Fibroblast of lung (primary cell): ENCODE results near the gene PCSK6. TPM values are rescaled to one million over a fixed set of nuclear protein-coding genes. Genes with fewer than 3 reads are reported as not detected.

Experiments used
- DNase-seq, 2 donors: peaks; one replicate each; pipeline versions ENCODE4 v3.0.0 to v3.0.0-alpha.2; 2010; ENCODE audit warnings: low read depth in 2 of 2
- H2AFZ ChIP-seq: 2 replicates; pipeline ENCODE4 v1.5.1; 2012; ENCODE audit warnings: low read length, control low read depth, inconsistent platforms
- H3K27ac ChIP-seq: 2 replicates; pipeline ENCODE4 v1.5.1; 2011; ENCODE audit warnings: low read length, control low read depth; ENCODE audit not compliant: insufficient read depth
- H3K27me3 ChIP-seq: 2 replicates; pipeline ENCODE4 v1.5.1; 2011; ENCODE audit warnings: mild to moderate bottlenecking, low read length; ENCODE audit not compliant: control insufficient read depth, insufficient read depth
- H3K36me3 ChIP-seq: 2 replicates; pipeline ENCODE4 v1.5.1; 2011; ENCODE audit warnings: low read length; ENCODE audit not compliant: control insufficient read depth, insufficient read depth
- H3K4me1 ChIP-seq: 2 replicates; pipeline ENCODE4 v1.5.1; 2011; ENCODE audit warnings: low read length; ENCODE audit not compliant: control insufficient read depth, insufficient read depth; ENCODE audit errors: extremely low read depth
- H3K4me2 ChIP-seq: 2 replicates; pipeline ENCODE4 v1.5.1; 2011; ENCODE audit warnings: low read length, control low read depth; ENCODE audit not compliant: insufficient read depth; ENCODE audit errors: extremely low read depth
- H3K4me3 ChIP-seq, 4 experiments: fragments of 200-600 bp in 1 of 4; sonication (generic) in 1 of 4; replicated peaks in 1 of 4; 2 replicates each; pipeline ENCODE4 v1.5.1; 2011 to 2016; ENCODE audit warnings: low read length in 4 of 4, low read depth in 3 of 4, mild to moderate bottlenecking in 3 of 4, control low read depth in 2 of 4, inconsistent platforms in 1 of 4, mixed read lengths in 1 of 4; ENCODE audit not compliant: insufficient read depth in 1 of 4; ENCODE audit errors: control extremely low read depth in 1 of 4
- H3K79me2 ChIP-seq: 2 replicates; pipeline ENCODE4 v1.5.1; 2012; ENCODE audit warnings: mild to moderate bottlenecking, low read length, inconsistent platforms; ENCODE audit not compliant: control insufficient read depth, insufficient read depth
- H3K9ac ChIP-seq: 2 replicates; pipeline ENCODE4 v1.5.1; 2011; ENCODE audit warnings: mild to moderate bottlenecking, low read length, control low read depth; ENCODE audit not compliant: insufficient read depth
- H3K9me3 ChIP-seq: 2 replicates; pipeline ENCODE4 v1.5.1; 2012; ENCODE audit warnings: low read depth, low read length; ENCODE audit not compliant: control insufficient read depth, insufficient read depth
- H4K20me1 ChIP-seq: 2 replicates; pipeline ENCODE4 v1.5.1; 2011; ENCODE audit warnings: low read length; ENCODE audit not compliant: control insufficient read depth, insufficient read depth; ENCODE audit errors: extremely low read depth
- EZH2 ChIP-seq: IDR thresholded peaks from 2 replicates; pipeline ENCODE4 v1.5.1; 2012; ENCODE audit warnings: low read length, control low read depth, mild to moderate bottlenecking; ENCODE audit errors: missing control alignments
- polyA plus RNA-seq, 2 donors: library from polyadenylated mRNA; depleted of rRNA in 1 of 2; stranded (reverse) in 1 of 2; unstranded in 1 of 2; fragments of >200 nt; gene quantifications; 2 replicates each; pipeline ENCODE4 v1.2.1, GENCODE V29; 2011 to 2012; ENCODE audit warnings: missing spikeins in 1 of 2
- total RNA-seq: library from RNA; depleted of rRNA; stranded (reverse); fragments of >200 nt; gene quantifications from 2 replicates; pipeline ENCODE4 v1.2.1, GENCODE V29; 2014
- TF ChIP-seq, protein P1 (sequence below), 2 donors: IDR thresholded peaks in 1 of 2; conservative IDR thresholded peaks in 1 of 2; 1 replicate in 1 of 2; 2 replicates in 1 of 2; pipeline ENCODE4 v1.5.1; 2011 to 2012; ENCODE audit warnings: low read length in 2 of 2, control low read depth in 1 of 2, inconsistent platforms in 1 of 2, low read depth in 1 of 2, mild to moderate bottlenecking in 1 of 2

PCSK6 gene
- total and polyA plus RNA-seq, 2 donors (not counting 1 experiment from before 2014, with no cell fraction given) = 0.02 to 0.83 TPM

- no peak overlapping the region for H2AFZ ChIP-seq
- H3K27me3 ChIP-seq = no peaks in the 10 kb centered on the region
- DNase-seq = no peak
- no peaks in the 10 kb centered on the region for H3K36me3 ChIP-seq
- no peak overlapping the region for H3K4me2 ChIP-seq
- no peak overlapping the region for H3K9ac ChIP-seq
- peaks cover 2% of the 10 kb centered on the region for H3K4me1 ChIP-seq
- no peaks in the 10 kb centered on the region for H4K20me1 ChIP-seq
- no peak overlapping the region for H3K27ac ChIP-seq
- H3K79me2 ChIP-seq = no peaks in the 10 kb centered on the region
- TF ChIP-seq EZH2 = no peak
- TF ChIP-seq, protein P1, sequence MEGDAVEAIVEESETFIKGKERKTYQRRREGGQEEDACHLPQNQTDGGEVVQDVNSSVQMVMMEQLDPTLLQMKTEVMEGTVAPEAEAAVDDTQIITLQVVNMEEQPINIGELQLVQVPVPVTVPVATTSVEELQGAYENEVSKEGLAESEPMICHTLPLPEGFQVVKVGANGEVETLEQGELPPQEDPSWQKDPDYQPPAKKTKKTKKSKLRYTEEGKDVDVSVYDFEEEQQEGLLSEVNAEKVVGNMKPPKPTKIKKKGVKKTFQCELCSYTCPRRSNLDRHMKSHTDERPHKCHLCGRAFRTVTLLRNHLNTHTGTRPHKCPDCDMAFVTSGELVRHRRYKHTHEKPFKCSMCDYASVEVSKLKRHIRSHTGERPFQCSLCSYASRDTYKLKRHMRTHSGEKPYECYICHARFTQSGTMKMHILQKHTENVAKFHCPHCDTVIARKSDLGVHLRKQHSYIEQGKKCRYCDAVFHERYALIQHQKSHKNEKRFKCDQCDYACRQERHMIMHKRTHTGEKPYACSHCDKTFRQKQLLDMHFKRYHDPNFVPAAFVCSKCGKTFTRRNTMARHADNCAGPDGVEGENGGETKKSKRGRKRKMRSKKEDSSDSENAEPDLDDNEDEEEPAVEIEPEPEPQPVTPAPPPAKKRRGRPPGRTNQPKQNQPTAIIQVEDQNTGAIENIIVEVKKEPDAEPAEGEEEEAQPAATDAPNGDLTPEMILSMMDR (conservative IDR thresholded peaks at IDR 0.05 in 1 of 2, IDR thresholded peaks at IDR 0.05 in 1 of 2; ENCODE audit: low read depth in 1 of 2, low read length in 2 of 2) = no peak
- no peaks in the 10 kb centered on the region for H3K9me3 ChIP-seq
- no peak overlapping the region for H3K4me3 ChIP-seq
These were observed 37.7 kb downstream of the PCSK6 start for GRCh38 chr15:101451846-101452245.

DNA sequence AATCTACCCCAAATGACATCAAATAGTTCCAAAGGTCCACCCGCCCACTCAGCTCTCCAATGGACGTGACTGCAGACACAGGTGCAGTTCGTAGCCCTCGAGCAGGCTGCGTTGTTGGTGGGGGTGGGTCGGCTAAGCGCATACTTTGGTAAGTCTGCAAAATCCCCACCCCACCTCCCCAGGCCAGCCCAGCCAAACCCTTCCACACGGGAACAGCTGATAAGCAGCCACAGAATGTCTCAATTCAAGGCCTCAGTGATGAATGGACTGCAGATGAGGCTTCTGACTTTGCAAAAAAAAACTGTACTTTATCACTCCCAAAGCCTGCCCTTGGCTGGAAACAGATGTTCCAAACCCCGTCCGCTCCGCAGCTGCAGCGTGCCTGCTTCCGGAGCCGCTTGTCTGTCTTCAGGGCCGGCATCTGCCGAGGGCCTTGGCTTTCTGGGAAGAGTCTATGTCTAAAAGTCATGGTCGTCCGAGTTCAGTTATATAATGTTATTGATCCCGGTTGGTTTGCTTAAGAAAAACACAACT lies 38.2 kb downstream of the PCSK6 start:
- no peak overlapping the region for H2AFZ ChIP-seq
- H4K20me1 ChIP-seq = no peaks in the 10 kb centered on the region
- peaks cover 3% of the 10 kb centered on the region for H3K4me1 ChIP-seq
- no peaks in the 10 kb centered on the region for H3K36me3 ChIP-seq
- H3K9ac ChIP-seq = no peak overlapping the region
- H3K27me3 ChIP-seq = no peaks in the 10 kb centered on the region
- peak; percentile 13 to 57 for DNase-seq
- no peak overlapping the region for H3K4me2 ChIP-seq
- no peaks in the 10 kb centered on the region for H3K9me3 ChIP-seq
- H3K27ac ChIP-seq = no peak overlapping the region
- H3K79me2 ChIP-seq = no peaks in the 10 kb centered on the region
- TF ChIP-seq, protein P1 (conservative IDR thresholded peaks at IDR 0.05 in 1 of 2, IDR thresholded peaks at IDR 0.05 in 1 of 2; ENCODE audit: low read depth in 1 of 2, low read length in 2 of 2) = no peak
- TF ChIP-seq EZH2 = no peak
- no peak overlapping the region for H3K4me3 ChIP-seq

DNA sequence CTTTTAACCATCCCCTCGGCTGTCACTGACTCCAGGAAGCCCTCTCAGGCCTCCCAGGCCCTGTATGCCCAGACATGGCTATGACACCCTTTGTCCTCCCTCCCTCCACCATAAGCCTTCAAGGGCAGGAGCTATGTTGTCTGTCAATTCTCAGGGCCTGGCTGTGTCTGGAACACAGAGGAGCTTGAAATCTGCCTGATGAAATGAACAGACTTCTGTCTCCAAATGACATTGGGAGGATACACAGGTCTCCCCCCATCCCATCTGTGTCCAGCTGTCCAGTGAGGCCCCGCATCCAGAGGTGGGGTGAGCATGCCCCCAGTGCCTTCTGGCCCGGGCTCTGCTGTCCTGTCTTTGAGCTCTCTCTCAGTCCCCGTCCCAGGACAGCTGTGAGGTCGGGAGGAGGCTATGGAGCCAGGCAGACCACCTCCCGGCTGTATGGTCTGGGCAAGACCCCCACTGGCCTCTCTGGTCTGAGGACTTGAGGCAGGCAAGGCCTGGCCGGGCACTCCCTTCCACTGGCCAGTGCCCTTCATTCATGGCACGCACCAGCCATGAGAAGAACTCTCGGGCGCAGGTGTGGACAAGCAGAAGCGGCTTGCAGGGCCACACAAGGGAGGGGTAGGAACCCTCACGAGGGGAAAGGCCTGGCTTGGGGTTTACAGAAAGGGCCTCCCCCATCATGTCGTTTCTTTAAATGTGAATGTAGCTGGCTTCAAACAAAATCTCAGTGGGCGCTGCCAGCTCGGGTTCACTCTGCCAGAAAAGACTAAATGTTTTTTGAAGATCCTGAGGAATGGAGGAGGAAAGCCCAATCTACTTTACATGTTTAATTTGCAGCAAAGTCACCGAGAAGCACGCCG lies 38.9 kb downstream of the PCSK6 start:
- DNase-seq = no peak
- Histone ChIP-seq H3K4me3 (no peak overlapping the region), H3K27ac (no peak overlapping the region), H3K79me2 (no peaks in the 10 kb centered on the region), H3K4me1 (peaks cover 3% of the 10 kb centered on the region), H3K36me3 (no peaks in the 10 kb centered on the region), H3K9ac (no peak overlapping the region), H3K27me3 (no peaks in the 10 kb centered on the region), H4K20me1 (no peaks in the 10 kb centered on the region), H3K4me2 (no peak overlapping the region), H2AFZ (no peak overlapping the region), H3K9me3 (no peaks in the 10 kb centered on the region)
- TF ChIP-seq, protein P1 (conservative IDR thresholded peaks at IDR 0.05 in 1 of 2, IDR thresholded peaks at IDR 0.05 in 1 of 2; ENCODE audit: low read depth in 1 of 2, low read length in 2 of 2) = no peak
- no peak for TF ChIP-seq EZH2
